ENCODE results near the gene FAF1.

GRCh38 chr1:50566405-50566804 is 393.7 kb downstream of the FAF1 start:
- no peak for TF ChIP-seq EZH2phosphoT487 (IDR thresholded peaks at IDR 0.05; ENCODE audit: borderline replicate concordance, low read length)
- TF ChIP-seq CTCF (IDR thresholded peaks at IDR 0.05; ENCODE audit: low read depth, low read length, poor library complexity, severe bottlenecking) = no peak

Data from DOHH2 (cell line).